GM19025 (cell line): Measurements from ENCODE around the gene KCNJ18.
"Not testable (repeated sequence)": the region's sequence is repeated elsewhere in the genome, so short reads cannot be mapped to it uniquely, and the experiment has no call there.

Experiments
- ATAC-seq: cut with Tn5 transposase; IDR thresholded peaks from one replicate; pipeline ENCODE4 v1.9.1; 2021; ENCODE audit warnings: mild to moderate bottlenecking, low read depth, moderate library complexity; ENCODE audit not compliant: unreplicated experiment

The KCNJ18 gene

GRCh38 chr17:21670361-21671155, 21.8 kb upstream of the KCNJ18 start:
- not testable (repeated sequence) for ATAC-seq

GRCh38 chr17:21671437-21671836, 20.9 kb upstream of the KCNJ18 start:
- not testable (repeated sequence) for ATAC-seq

GRCh38 chr17:21671871-21672270, 20.5 kb upstream of the KCNJ18 start:
- not testable (repeated sequence) for ATAC-seq

DNA sequence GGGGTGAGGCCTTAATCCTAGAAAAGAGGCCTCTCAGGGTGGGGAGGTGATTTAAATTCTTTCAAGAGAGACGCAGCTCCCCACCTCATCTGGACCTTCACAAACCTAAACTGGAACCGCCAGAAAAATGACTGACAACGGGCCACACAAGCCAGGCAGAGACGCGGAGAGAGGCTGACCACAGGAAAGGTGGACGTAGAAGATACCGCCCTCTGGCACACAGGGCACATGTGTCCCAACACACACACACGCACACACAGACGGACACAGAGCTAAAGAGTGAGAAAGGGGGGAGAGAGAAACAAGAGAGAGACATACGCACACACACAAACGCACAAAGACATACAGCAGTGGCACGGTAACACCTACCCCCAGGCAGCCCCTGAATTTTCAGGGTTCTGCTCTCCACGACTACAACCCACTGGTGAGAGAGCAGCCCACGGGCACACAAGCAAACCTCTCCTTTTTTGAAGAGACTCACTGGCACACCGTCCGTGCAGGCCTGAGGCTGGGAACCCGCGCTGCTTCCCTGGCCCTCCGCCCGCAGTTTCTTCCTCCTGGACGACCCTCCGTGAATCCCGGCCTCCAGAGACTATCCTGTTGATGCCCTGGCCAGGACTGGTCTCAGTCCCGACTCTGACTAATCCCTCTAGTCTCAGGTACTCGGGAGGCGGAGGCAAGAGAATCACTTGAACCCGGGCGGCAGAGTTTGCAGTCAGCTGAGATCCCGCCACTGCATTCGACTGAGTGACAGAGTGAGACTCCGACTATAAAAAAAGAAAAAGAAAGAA, 18.7 kb upstream of the KCNJ18 start:
- not testable (repeated sequence) for ATAC-seq

DNA sequence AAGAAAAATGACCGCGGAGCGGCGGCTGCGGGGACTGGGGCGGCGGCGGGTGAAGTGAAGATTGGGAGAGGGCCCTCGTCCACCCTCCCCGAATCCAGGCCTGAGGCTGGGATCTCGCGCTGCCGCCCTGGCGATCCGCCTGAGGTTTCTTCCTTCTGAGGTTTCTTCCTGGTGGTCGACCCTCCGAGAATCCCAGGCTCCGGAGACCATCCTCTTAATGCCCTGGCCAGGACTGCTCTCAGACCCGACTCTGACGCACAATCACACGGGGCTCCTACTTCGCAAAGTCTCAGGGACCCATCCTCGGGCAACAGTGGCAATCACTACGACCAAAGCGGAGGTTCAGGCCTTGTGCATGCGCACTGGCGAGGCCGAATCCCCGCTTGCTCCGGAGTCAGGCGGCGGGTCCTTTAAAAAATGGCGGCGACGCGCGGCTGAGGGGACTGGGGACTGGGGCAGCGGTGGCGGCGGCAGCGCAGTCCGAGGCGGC, 18.0 kb upstream of the KCNJ18 start:
- ATAC-seq = no peak

- ATAC-seq = not testable (repeated sequence)
These were observed 17.2 kb upstream of the KCNJ18 start for GRCh38 chr17:21674891-21675738.

DNA sequence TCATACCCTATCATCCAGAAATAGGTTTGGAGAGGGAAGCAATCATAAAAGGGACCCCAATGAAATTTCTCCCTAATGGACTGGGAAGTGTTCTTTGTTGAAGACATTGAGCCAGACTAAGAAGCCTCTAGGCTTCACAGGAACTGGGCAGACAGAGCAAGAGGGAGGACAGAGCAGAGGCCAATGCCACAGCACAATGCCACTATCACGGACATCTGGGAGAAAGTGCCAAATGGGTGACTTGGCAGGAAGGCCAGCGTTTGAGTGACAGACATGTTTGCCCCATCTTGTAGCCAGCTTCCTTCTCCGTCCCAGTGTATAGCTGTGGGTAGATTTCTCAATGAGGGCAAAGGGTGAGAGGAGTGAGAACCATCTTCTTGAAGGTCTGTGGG, 16.6 kb upstream of the KCNJ18 start:
- not testable (repeated sequence) for ATAC-seq

- no peak for ATAC-seq
These were observed 15.8 kb upstream of the KCNJ18 start for GRCh38 chr17:21676281-21677111.

DNA sequence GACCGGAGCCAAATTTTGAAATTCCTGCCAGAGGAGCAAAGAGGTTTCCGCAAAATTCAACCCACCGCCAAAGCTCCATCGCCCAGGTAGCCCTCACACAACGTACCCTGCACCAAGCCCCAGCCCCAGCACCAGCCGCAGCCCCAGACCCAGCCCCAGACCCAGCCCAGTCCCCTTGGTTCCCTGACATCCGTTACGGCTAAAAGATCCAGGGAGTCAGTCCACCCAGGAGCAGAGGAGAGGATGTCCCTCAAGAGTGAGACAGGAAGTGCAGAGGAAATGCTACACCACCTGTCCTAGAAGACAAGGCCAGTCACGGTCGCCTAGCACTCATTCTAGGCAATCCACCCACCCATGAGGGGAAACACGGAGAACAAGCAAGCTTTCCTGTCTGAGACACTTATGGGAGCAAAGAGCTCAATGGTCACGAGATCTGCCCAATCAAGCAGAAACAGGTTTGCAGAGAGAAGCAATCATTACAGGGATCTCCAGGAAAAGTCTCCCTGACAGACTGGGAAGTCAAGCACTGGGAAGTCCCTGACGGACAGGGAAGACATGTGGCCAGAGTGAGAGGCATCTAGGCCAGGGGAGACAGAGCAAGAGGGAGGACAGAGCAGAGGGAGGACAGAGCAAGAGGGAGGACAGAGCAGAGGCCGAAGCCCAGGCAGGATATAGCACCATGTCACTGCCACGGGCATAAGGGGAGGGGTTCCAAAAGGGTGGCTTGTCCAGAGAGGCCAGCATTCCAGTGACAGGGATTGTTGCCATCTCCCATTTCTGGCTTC, 15.0 kb upstream of the KCNJ18 start:
- ATAC-seq = no peak

DNA sequence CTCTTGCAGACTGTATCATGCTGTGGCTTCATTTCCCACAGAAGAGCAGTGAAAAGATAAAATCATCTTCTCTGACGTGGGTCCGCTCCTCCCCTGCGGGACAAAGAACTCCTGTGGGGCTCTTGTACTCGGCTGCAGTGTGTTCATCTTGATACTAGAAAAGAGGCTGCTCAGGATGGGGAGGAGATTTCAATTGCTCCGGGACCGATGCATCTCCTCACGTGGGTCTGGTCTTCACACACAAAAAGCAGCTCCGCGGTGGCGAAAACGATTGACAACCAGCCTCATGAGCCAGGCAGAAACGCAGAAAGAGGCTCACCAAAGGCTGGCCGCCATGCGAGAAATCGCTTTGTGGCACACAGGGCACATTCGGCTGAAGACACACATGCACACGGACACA, 14.4 kb upstream of the KCNJ18 start:
- ATAC-seq = no peak

GRCh38 chr17:21678393-21679081, 13.8 kb upstream of the KCNJ18 start:
- no peak for ATAC-seq

- no peak for ATAC-seq
These were observed 12.8 kb upstream of the KCNJ18 start for GRCh38 chr17:21679256-21680146.

- no peak for ATAC-seq
These were observed 12.0 kb upstream of the KCNJ18 start for GRCh38 chr17:21680366-21680765.

DNA sequence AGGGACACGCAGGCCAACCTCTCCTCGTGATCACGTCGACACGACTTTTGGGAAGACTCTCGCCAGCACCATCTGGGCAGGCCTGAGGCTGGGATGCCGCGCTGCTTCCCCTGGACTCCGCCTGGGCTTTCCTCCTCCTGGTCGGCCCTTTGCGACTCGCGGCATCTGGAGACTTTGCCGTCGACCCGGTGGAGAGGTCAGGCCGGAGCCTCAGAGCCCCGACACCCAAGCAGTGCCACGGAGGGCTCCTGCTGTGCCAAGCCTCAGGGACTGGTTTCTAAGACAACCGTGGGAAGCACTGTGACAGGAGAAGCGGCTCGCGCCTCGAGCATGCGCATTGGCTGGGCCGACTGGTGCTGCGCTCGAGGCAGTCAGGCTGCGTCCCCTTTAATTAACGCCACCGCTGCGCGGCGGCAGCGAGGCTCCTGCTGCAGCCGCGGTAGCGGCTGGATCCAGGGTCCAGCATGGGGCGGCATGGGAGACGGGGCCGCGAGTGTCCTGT, 11.4 kb upstream of the KCNJ18 start:
- not testable (repeated sequence) for ATAC-seq

- ATAC-seq = not testable (repeated sequence)
These were observed 10.7 kb upstream of the KCNJ18 start for GRCh38 chr17:21681576-21681975.

- ATAC-seq = not testable (repeated sequence)
These were observed 10.2 kb upstream of the KCNJ18 start for GRCh38 chr17:21682130-21682529.

DNA sequence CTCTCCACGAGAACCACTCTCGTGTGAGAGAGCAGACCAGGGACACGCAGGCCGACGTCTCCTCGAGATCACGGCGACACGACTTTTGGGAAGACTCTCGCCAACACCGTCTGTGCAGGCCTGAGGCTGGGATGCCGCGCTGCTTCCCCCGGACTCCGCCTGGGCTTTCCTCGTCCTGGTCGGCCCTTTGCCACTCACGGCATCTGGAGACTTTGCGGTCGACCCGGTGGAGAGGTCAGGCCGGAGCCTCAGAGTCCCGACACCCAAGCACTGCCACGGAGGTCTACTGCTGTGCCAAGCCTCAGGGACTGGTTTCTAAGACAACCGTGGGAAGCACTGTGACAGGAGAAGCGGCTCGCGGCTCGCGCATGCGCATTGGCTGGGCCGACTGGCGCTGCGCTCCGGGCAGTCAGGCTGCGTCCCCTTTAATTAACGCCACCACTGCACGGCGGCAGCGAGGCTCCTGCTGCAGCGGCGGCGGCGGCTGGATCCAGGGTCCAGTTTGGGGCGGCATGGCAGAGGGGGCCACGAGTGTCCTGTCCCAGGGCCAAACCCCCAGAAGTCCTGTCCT, 9.1 kb upstream of the KCNJ18 start:
- ATAC-seq = not testable (repeated sequence)
